Activated T-cell treated with anti-CD3 and anti-CD28 coated beads for 24 hours (primary cell): ENCODE data around the gene SDSL.

Experiments used
- DNase-seq: peaks from one replicate; pipeline ENCODE4 v3.0.0-alpha.2; 2020; ENCODE audit warnings: low read depth

The SDSL gene

GRCh38 chr12:113485330-113485729 lies 63.1 kb downstream of the SDSL start:
- DNase-seq: no peak

- DNase-seq: no peak
These were observed 64.5 kb downstream of the SDSL start for GRCh38 chr12:113486722-113487121.
